SU-DHL-6 (cell line): Measurements from ENCODE around the gene TMCC2.

Experiments used
- H2AFZ ChIP-seq: fragments of 200-600 bp; sonication (generic); 2 replicates; pipeline ENCODE4 v1.6.1; 2014; ENCODE audit warnings: low read depth, mild to moderate bottlenecking, moderate library complexity, mixed read lengths, antibody characterized with exemption, low read length; ENCODE audit not compliant: severe bottlenecking
- H3F3A ChIP-seq: fragments of 200-600 bp; shearing (Covaris generic); 2 replicates; pipeline ENCODE4 v1.6.0; 2016; ENCODE audit warnings: antibody characterized with exemption, mild to moderate bottlenecking; ENCODE audit not compliant: insufficient read depth
- H3K27ac ChIP-seq: fragments of 200-600 bp; sonication (generic); 2 replicates; pipeline ENCODE4 v1.5.1; 2016; ENCODE audit warnings: low read depth, mild to moderate bottlenecking, low read length, moderate library complexity, mixed read lengths
- H3K27me3 ChIP-seq: fragments of 200-600 bp; sonication (generic), shearing (Covaris generic); 2 replicates; pipeline ENCODE4 v1.6.0; 2014; ENCODE audit warnings: mild to moderate bottlenecking, low read length
- H3K36me3 ChIP-seq: fragments of 200-600 bp; sonication (generic); 2 replicates; pipeline ENCODE4 v1.6.1; 2014; ENCODE audit warnings: mild to moderate bottlenecking, low read length, mixed read lengths
- H3K4me2 ChIP-seq: fragments of 300-600, 200-600 bp; shearing (Covaris generic), sonication (generic); 2 replicates; pipeline ENCODE4 v1.6.0; 2014; ENCODE audit warnings: low read length, low read depth, mild to moderate bottlenecking; ENCODE audit not compliant: poor library complexity, severe bottlenecking
- H3K4me3 ChIP-seq: fragments of 200-600 bp; sonication (generic); 2 replicates; pipeline ENCODE4 v1.5.1; 2014; ENCODE audit warnings: antibody characterized with exemption, low read length, mild to moderate bottlenecking, mixed read lengths; ENCODE audit not compliant: insufficient read depth, poor library complexity, severe bottlenecking
- H3K79me2 ChIP-seq: fragments of 200-600 bp; sonication (generic); 2 replicates; pipeline ENCODE4 v1.6.1; 2014; ENCODE audit warnings: mild to moderate bottlenecking, low read length, moderate library complexity; ENCODE audit not compliant: insufficient read depth
- H3K9ac ChIP-seq: fragments of 200-600 bp; sonication (generic); 2 replicates; pipeline ENCODE4 v1.7.0; 2014; ENCODE audit warnings: mild to moderate bottlenecking, low read length
- H3K9me2 ChIP-seq: fragments of 200-600 bp; sonication (generic); replicated peaks from 2 replicates; pipeline ENCODE4 v1.6.1; 2014; ENCODE audit warnings: low read length; ENCODE audit not compliant: insufficient read depth
- H3K9me3 ChIP-seq: fragments of 200-600 bp; sonication (generic); 2 replicates; pipeline ENCODE4 v1.6.1; 2014; ENCODE audit warnings: low read length, mixed read lengths; ENCODE audit not compliant: insufficient read depth
- H4K20me1 ChIP-seq: fragments of 200-600 bp; sonication (generic); 2 replicates; pipeline ENCODE4 v1.6.1; 2014; ENCODE audit warnings: low read depth, mild to moderate bottlenecking, antibody characterized with exemption, low read length, moderate library complexity, mixed read lengths
- EZH2phosphoT487 ChIP-seq: fragments of 200-600 bp; sonication (generic), shearing (Covaris generic); conservative IDR thresholded peaks from 2 replicates; pipeline ENCODE4 v1.6.1; 2018; ENCODE audit warnings: mild to moderate bottlenecking, antibody characterized with exemption, low read length, moderate library complexity, mixed read lengths
- TF ChIP-seq, protein P1 (sequence below): fragments of 200-600 bp; sonication (generic); IDR thresholded peaks from one replicate; pipeline ENCODE4 v1.5.1; 2017; ENCODE audit warnings: antibody characterized with exemption, mild to moderate bottlenecking, low read length, moderate library complexity; ENCODE audit not compliant: insufficient read depth, poor library complexity, severe bottlenecking

Gene TMCC2

DNA sequence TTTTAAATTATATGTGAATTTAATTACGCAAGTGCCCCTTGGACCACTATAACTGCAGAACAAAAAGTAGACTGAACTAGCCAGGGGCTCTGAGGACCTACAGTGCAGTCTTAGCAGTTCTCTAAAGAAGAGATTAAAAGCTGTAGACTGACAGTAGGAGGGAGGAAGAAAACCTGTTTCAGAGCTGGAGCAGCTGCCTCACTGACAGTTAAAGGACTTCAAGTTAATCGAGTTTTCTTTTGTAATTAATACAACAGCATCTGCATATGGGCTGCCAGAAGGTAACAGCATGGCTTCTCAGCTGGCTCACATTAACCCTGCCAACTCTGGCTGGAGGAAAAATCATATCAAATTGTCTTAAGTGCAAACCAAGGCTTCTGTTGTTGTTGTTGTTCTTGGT, 36.1 kb upstream of the TMCC2 start:
- TF ChIP-seq EZH2phosphoT487 = no peak
- TF ChIP-seq, protein P1, sequence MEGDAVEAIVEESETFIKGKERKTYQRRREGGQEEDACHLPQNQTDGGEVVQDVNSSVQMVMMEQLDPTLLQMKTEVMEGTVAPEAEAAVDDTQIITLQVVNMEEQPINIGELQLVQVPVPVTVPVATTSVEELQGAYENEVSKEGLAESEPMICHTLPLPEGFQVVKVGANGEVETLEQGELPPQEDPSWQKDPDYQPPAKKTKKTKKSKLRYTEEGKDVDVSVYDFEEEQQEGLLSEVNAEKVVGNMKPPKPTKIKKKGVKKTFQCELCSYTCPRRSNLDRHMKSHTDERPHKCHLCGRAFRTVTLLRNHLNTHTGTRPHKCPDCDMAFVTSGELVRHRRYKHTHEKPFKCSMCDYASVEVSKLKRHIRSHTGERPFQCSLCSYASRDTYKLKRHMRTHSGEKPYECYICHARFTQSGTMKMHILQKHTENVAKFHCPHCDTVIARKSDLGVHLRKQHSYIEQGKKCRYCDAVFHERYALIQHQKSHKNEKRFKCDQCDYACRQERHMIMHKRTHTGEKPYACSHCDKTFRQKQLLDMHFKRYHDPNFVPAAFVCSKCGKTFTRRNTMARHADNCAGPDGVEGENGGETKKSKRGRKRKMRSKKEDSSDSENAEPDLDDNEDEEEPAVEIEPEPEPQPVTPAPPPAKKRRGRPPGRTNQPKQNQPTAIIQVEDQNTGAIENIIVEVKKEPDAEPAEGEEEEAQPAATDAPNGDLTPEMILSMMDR = no peak
- Histone ChIP-seq H3F3A (no peaks in the 10 kb centered on the region), H3K4me2 (no peak overlapping the region), H3K36me3 (no peaks in the 10 kb centered on the region), H3K9me2 (no peaks in the 10 kb centered on the region), H2AFZ (no peak overlapping the region), H3K9me3 (no peaks in the 10 kb centered on the region), H4K20me1 (no peaks in the 10 kb centered on the region; the same call in 1 of the 2 replicates), H3K27ac (no peak overlapping the region), H3K79me2 (no peaks in the 10 kb centered on the region), H3K4me3 (no peak overlapping the region), H3K9ac (no peak overlapping the region), H3K27me3 (no peaks in the 10 kb centered on the region)

DNA sequence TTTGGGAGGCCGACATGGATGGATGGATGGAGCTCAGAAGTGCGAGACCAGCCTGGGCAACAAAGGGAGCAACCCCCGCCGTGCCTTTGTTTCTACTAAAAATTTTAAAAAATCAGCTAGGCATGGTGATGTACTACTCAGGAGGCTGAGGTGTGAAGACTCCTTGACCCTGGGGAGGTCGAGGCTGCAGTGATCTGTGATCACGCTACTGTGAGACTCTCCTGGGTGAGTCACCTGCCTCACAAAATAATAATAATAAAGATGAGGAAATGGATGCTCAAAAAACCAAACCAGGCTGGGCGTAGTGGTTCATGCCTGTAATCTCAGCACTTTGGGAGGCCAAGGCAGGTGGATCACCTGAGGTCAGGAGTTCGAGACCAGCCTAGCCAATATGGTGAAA, 35.5 kb upstream of the TMCC2 start:
- Histone ChIP-seq H3F3A (no peaks in the 10 kb centered on the region), H3K36me3 (no peaks in the 10 kb centered on the region), H3K79me2 (no peaks in the 10 kb centered on the region), H3K27me3 (no peaks in the 10 kb centered on the region), H3K4me2 (no peak overlapping the region), H3K9me2 (no peaks in the 10 kb centered on the region), H4K20me1 (no peaks in the 10 kb centered on the region; the same call in 1 of the 2 replicates), H3K9ac (no peak overlapping the region), H3K27ac (no peak overlapping the region), H2AFZ (no peak overlapping the region), H3K9me3 (no peaks in the 10 kb centered on the region), H3K4me3 (no peak overlapping the region)
- TF ChIP-seq EZH2phosphoT487 = no peak
- TF ChIP-seq, protein P1 = no peak

DNA sequence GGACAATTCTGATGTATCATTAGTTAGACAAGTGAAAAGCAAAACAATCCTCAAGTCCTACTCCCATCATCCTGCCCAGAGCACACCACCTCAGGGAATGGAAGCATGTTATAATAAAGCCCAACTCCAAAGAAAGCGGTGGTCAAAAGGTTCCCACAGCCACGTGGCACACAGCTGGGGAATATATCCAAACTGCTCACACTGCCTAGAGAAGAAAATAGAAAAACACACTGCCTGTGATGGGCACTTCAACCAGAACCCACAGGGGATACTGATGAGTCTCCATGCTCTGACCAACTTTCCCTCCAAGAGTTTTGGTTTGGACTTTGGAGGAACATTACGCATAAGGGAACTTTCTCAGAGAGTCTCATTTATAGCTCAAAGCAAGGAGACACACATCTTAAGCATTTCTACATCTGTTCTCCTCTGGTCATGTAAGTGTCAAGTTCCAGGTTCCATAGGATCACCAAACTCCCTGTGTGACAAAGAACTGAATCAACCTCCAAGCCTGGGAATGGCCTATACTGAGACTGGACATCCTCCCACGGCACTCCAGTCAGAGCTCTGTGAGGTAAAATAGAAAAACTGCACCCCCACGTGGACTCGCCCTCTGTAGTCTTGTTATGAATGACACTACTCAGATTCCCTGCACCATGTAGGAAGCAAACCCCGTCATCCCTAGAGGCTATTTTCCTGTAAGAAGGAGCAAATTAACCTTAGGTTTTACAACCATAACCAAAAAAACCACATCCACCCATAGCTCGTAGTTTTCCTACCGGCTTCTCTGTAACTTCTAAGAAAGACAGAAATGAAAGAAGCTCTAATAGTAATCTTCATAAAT, 28.4 kb upstream of the TMCC2 start:
- Histone ChIP-seq H3K79me2 (no peaks in the 10 kb centered on the region), H3F3A (no peaks in the 10 kb centered on the region), H3K9me2 (no peaks in the 10 kb centered on the region), H3K4me2 (no peak overlapping the region), H3K9ac (no peak overlapping the region), H3K27me3 (no peaks in the 10 kb centered on the region), H2AFZ (no peak overlapping the region), H3K9me3 (no peaks in the 10 kb centered on the region), H4K20me1 (peaks cover 4% of the 10 kb centered on the region; the same call in 1 of the 2 replicates), H3K36me3 (no peaks in the 10 kb centered on the region), H3K27ac (no peak overlapping the region), H3K4me3 (no peak overlapping the region)
- TF ChIP-seq EZH2phosphoT487 = no peak
- TF ChIP-seq, protein P1 = no peak
